Lower leg skin (tissue), 4 donors: ENCODE data around the gene LCE7A. TPM values are rescaled to one million over a fixed set of nuclear protein-coding genes. Genes with fewer than 3 reads are reported as not detected.

Source experiments
- DNase-seq, 2 donors: peaks; one replicate each; pipeline ENCODE4 v3.0.0-alpha.2; 2019; ENCODE audit warnings: low spot score in 2 of 2
- H3K4me3 ChIP-seq: fragments of 200-600 bp; sonication (generic); 2 replicates; pipeline ENCODE4 v1.5.1; 2017; ENCODE audit warnings: mild to moderate bottlenecking, low read depth; ENCODE audit not compliant: poor library complexity, severe bottlenecking
- POLR2A ChIP-seq, 2 donors: fragments of 450-650 bp; IDR thresholded peaks; one replicate each; pipeline ENCODE4 v1.6.1; 2016 to 2017; ENCODE audit warnings: antibody characterized with exemption in 2 of 2, mild to moderate bottlenecking in 1 of 2, moderate library complexity in 1 of 2
- WGBS, 2 donors: methylation state at CpG; one replicate each; pipeline ENCODE4 v1.1.5; 2018; 5-methylcytosine and 5-hydroxymethylcytosine counted together
- intact Hi-C: fragments of 100-400 bp; cut with DNase I; formaldehyde crosslinking; loops from one replicate; pipeline ENCODE4 v1.15.0; 2023; ENCODE audit warnings: low total_unique reads
- total RNA-seq, 4 donors: library from RNA; depleted of rRNA; stranded (reverse); fragments of >200 nt; gene quantifications; one replicate each; pipeline ENCODE4 v1.1.0, GENCODE V29; 2016
- TF ChIP-seq, protein P1 (sequence below), 3 donors: fragments of 450-650 bp; IDR thresholded peaks; one replicate each; pipeline ENCODE4 v1.5.1; 2016; ENCODE audit warnings: antibody characterized with exemption in 3 of 3, mild to moderate bottlenecking in 3 of 3, moderate library complexity in 2 of 3

The LCE7A gene
- total RNA-seq, 4 donors from 2014 or later, result 5.1 TPM; not detected in 3

- TF ChIP-seq POLR2A (IDR thresholded peaks at IDR 0.05), result no peak
- TF ChIP-seq, protein P1, sequence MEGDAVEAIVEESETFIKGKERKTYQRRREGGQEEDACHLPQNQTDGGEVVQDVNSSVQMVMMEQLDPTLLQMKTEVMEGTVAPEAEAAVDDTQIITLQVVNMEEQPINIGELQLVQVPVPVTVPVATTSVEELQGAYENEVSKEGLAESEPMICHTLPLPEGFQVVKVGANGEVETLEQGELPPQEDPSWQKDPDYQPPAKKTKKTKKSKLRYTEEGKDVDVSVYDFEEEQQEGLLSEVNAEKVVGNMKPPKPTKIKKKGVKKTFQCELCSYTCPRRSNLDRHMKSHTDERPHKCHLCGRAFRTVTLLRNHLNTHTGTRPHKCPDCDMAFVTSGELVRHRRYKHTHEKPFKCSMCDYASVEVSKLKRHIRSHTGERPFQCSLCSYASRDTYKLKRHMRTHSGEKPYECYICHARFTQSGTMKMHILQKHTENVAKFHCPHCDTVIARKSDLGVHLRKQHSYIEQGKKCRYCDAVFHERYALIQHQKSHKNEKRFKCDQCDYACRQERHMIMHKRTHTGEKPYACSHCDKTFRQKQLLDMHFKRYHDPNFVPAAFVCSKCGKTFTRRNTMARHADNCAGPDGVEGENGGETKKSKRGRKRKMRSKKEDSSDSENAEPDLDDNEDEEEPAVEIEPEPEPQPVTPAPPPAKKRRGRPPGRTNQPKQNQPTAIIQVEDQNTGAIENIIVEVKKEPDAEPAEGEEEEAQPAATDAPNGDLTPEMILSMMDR (IDR thresholded peaks at IDR 0.05), result no peak
- no peak for DNase-seq
- intact Hi-C loops, result no loop called here
- 57 to 65% methylated on average over 8 of the region's 8 CpGs for WGBS, 2 donors
- H3K4me3 ChIP-seq, result no peak overlapping the region
Observed at GRCh38 chr1:152886758-152887409, 27.1 kb downstream of the LCE7A start.

DNA sequence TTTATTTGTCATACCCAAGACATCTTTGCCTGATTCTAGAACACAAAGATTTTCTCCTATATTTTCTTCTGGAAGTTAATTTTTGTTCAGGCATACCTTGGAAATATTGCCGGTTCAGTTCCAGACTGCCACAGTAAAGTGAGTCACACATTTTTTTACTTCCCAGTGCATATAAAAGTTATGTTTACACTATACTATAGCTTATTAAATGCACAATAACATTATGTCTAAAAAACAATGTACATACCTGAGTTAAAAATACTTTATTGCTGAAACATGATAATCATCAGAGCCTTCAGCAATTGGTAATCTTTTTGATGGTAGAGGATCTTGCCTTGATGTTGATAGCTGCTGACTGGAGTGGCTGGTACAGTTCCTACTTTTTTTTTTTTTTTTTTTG lies 28.3 kb downstream of the LCE7A start:
- intact Hi-C loops, result no loop called here
- no peak overlapping the region for H3K4me3 ChIP-seq
- 56 to 83% methylated on average over 1 of the region's 1 CpG for WGBS, 2 donors
- no peak for TF ChIP-seq POLR2A (IDR thresholded peaks at IDR 0.05)
- TF ChIP-seq, protein P1 (IDR thresholded peaks at IDR 0.05), result no peak
- no peak for DNase-seq

DNA sequence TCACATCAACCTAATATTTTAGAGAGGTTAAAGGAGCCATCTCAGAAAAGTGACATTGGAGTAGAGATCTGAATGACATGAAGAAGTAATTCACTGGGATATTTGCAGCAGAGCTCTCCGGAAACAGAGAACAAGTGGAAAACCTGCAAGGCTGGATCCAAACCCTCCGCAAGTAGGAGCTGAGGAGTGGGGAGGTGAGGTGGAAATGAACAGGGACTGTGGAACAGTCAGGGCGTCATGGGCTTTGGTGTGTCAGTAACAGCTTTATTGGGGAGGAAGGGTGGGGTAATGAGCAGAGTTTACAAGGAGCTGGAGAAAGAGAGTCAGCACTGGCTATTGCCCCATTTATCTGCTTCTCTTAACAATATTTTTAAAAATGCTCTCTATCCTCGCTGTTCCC lies 39.2 kb downstream of the LCE7A start:
- intact Hi-C loops, result no loop called here
- no peak for TF ChIP-seq POLR2A (IDR thresholded peaks at IDR 0.05)
- TF ChIP-seq, protein P1 (IDR thresholded peaks at IDR 0.05), result no peak
- 81 to 82% methylated on average over 4 of the region's 4 CpGs for WGBS, 2 donors
- DNase-seq, result peak in 1 of 2 donors; percentile 77
- H3K4me3 ChIP-seq, result no peak overlapping the region

DNA sequence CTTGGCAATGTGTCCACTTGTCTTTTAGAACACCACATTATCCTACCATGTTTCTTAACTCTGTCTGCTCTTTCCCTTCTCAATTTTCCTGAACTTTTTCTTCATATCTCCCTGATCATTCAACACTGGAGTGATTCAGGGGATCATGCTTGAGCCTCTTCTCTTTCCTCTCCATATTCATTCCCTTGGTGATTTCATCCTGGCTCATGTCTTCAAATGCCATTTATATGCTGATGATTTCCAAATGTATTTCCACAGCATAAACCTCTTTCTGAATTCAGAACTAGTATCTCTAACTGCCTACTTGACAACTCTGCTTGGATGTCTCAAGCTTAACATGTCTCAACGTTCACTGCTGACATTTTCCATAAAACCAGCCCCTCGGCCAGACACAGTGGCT lies 40.1 kb downstream of the LCE7A start:
- 58 to 71% methylated on average over 2 of the region's 2 CpGs for WGBS, 2 donors
- TF ChIP-seq, protein P1 (IDR thresholded peaks at IDR 0.05), result no peak
- TF ChIP-seq POLR2A (IDR thresholded peaks at IDR 0.05), result no peak
- no peak for DNase-seq
- no peak overlapping the region for H3K4me3 ChIP-seq
- intact Hi-C loops, result no loop called here

DNA sequence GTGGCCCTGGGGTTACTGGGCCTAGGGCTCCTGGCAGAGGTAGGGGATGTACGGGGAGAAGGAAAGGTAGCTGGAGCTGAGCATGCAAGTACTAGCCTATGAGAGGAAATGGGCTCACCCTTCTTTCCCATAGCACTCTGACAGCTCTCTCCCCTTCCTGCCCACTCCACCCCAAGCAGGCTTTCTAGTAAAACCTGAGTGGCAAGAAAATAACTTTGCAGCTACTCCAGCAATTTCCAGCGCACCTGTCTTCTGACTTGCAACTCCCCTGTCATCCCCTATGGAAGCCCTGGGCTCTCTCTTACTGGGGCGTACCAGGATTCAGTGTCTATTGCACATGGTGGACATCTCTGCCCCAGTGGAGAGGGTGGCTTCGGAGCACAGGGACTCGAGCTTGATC lies 41.8 kb downstream of the LCE7A start:
- intact Hi-C loops, result no loop called here
- WGBS, 2 donors, result 55 to 62% methylated on average over 5 of the region's 5 CpGs
- H3K4me3 ChIP-seq, result no peak overlapping the region
- TF ChIP-seq, protein P1 (IDR thresholded peaks at IDR 0.05), result no peak
- TF ChIP-seq POLR2A (IDR thresholded peaks at IDR 0.05), result no peak
- DNase-seq, result peak in 1 of 2 donors; percentile 63

DNA sequence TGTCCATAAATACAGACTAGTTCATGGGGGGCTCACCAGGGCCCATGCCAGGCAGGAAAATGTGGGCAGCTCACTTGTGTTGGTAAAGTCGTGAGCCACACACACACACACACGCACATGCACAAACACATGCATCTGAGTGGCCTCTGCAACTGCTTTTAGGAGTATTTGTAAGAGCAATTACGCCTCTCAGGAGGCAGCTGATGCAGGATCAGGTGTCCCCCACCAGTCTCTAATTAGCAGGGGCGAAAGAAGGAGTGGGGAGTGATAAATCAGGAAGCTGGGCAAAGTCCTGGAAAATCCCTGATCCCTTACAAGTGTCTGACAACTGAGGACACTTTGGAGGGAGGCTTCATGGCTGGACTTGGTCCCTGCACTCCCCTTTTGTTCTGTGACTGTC lies 42.8 kb downstream of the LCE7A start:
- intact Hi-C loops, result no loop called here
- TF ChIP-seq, protein P1 (IDR thresholded peaks at IDR 0.05), result no peak
- TF ChIP-seq POLR2A (IDR thresholded peaks at IDR 0.05), result no peak
- no peak overlapping the region for H3K4me3 ChIP-seq
- no peak for DNase-seq
- 75 to 84% methylated on average over 4 of the region's 4 CpGs for WGBS, 2 donors
